ENCODE data around the gene PRKCB.
A peak's percentile ranks its signal among the peaks of the same experiment; 100 is the strongest.

The PRKCB gene

GRCh38 chr16:23835390-23836077, at the start of gene PRKCB:
Gene PRKCB, plus strand, starts transcription at chr16:23835983.
- DNase-seq = peak; percentile 90 to 92

- DNase-seq = no peak
Measured at GRCh38 chr16:23786964-23787561, 48.7 kb upstream of the PRKCB start.

GRCh38 chr16:23788685-23789084, 47.1 kb upstream of the PRKCB start:
- no peak for DNase-seq

GRCh38 chr16:23795378-23795777, 40.4 kb upstream of the PRKCB start:
- no peak for DNase-seq

GRCh38 chr16:23796941-23797340, 38.8 kb upstream of the PRKCB start:
- no peak for DNase-seq

- DNase-seq = peak; percentile 79 to 82
Measured at GRCh38 chr16:23801378-23801777, 34.4 kb upstream of the PRKCB start.

- no peak for DNase-seq
Measured at GRCh38 chr16:23802776-23803175, 33.0 kb upstream of the PRKCB start.

GRCh38 chr16:23803591-23804123, 32.1 kb upstream of the PRKCB start:
- DNase-seq = peak; percentile 51 to 61

- no peak for DNase-seq
Measured at GRCh38 chr16:23807028-23807427, 28.8 kb upstream of the PRKCB start.

GRCh38 chr16:23821467-23821866, 14.3 kb upstream of the PRKCB start:
- DNase-seq = no peak

GRCh38 chr16:23821875-23822688, 13.7 kb upstream of the PRKCB start:
- DNase-seq = no peak

GRCh38 chr16:23823475-23824384, 12.1 kb upstream of the PRKCB start:
- no peak for DNase-seq

- no peak for DNase-seq
Measured at GRCh38 chr16:23824909-23825308, 10.9 kb upstream of the PRKCB start.

GRCh38 chr16:23826528-23827045, 9.2 kb upstream of the PRKCB start:
- DNase-seq = no peak

GRCh38 chr16:23827057-23827456, 8.7 kb upstream of the PRKCB start:
- no peak for DNase-seq

GRCh38 chr16:23829454-23829853, 6.3 kb upstream of the PRKCB start:
- no peak for DNase-seq

- no peak for DNase-seq
Measured at GRCh38 chr16:23830276-23830675, 5.5 kb upstream of the PRKCB start.

- no peak for DNase-seq
Measured at GRCh38 chr16:23832882-23833281, 2.9 kb upstream of the PRKCB start.

GRCh38 chr16:23833504-23833903, 2.3 kb upstream of the PRKCB start:
- no peak for DNase-seq

- no peak for DNase-seq
Measured at GRCh38 chr16:23833960-23834685, 1.7 kb upstream of the PRKCB start.

GRCh38 chr16:23836078-23836403, 258 bp downstream of the PRKCB start:
- DNase-seq = no peak

Data from stimulated activated CD4-positive, alpha-beta T cell treated with anti-CD3 and anti-CD28 coated beads, Interleukin-2, amount 100 ng/mL, for 48 hours (primary cell).